ENCODE measurements around the gene RAPGEF1.

RAPGEF1 gene

GRCh38 chr9:131578731-131579504 lies 161.0 kb downstream of the RAPGEF1 start:
- Histone ChIP-seq H3K9me3 (ENCODE audit: insufficient read depth, low read depth, low read length) (no peaks in the 10 kb centered on the region), H3K4me1 (ENCODE audit: insufficient read depth, low read length) (no peaks in the 10 kb centered on the region), H3K27ac (ENCODE audit: low read length) (no peak overlapping the region), H3K27me3 (ENCODE audit: insufficient read depth, low read length) (no peaks in the 10 kb centered on the region), H3K36me3 (ENCODE audit: insufficient read depth, low read depth, low read length) (peaks cover 33% of the 10 kb centered on the region), H3K4me3 (ENCODE audit: low read length) (no peak overlapping the region), H3K9ac (ENCODE audit: low read depth, low read length) (no peak overlapping the region)

DNA sequence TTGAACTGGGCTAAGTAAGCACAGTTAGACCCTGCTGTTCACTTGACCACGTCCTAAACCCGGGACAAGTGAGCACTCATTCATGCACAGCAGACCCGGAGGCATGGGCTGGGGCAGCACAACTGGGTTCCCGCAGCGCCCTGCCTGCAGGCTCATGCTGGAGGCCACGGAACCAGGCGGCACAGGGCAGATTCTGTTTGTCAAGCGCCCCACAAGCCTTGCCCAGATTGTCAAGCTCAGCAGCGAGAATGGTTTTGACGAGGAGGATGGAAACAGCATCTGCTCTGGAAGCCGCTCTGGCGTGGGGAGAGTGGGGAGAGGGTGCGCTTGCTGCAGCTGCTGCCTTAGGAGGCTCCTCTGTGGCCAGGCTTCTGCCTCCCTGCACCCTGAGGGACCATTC lies 161.9 kb downstream of the RAPGEF1 start:
- H3K27ac ChIP-seq (ENCODE audit: low read length): no peak overlapping the region
- no peaks in the 10 kb centered on the region for H3K9me3 ChIP-seq (ENCODE audit: insufficient read depth, low read depth, low read length)
- H3K9ac ChIP-seq (ENCODE audit: low read depth, low read length): no peak overlapping the region
- H3K4me1 ChIP-seq (ENCODE audit: insufficient read depth, low read length): no peaks in the 10 kb centered on the region
- no peak overlapping the region for H3K4me3 ChIP-seq (ENCODE audit: low read length)
- no peaks in the 10 kb centered on the region for H3K27me3 ChIP-seq (ENCODE audit: insufficient read depth, low read length)
- peaks cover 27% of the 10 kb centered on the region for H3K36me3 ChIP-seq (ENCODE audit: insufficient read depth, low read depth, low read length)

DNA sequence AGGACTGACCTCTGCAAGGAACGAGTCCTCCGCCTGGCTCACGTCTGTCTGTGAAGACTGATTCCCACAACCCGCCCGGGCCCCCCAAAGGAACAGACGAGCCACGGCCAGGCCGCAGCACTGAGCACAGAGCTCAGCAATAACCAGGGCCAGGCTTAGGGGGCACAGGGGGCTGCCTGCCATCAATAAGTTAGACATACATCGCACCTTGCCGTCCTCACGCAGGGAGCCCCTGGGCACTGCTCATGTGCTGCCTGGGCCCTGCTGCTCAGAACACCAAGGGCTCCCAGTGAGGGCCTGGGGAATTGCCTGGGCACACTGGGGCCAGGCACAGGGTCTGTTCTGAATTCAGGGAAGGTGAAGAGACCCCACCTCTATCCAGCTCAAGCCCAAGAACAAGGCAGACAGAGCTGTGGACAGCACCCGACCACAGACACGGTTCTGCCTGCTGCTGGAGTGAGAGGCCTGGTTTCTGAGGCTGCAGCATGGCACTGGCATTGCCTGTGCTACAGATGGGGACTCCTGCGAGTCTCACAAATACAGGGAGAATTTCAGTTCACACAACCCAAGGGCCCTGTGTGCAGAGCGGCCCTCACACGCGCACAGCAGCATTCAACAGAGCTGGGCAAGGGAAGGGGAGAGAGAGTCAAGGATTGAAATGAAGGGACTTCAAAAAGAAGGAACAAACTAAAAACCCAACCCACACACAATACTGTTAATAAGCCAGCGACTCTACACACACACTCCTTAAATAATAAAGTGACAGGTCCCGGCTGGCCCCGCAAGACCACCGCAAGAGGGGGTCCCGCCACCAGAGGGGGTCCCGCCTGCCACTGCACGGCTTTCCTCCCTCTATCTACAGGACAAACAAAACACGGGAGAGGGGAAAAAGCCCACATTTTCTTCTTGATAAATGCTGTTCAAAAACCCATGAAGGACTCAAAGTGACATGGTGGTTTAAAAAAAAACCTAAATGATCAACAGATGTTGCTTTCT lies 162.6 kb downstream of the RAPGEF1 start:
- H3K9ac ChIP-seq (ENCODE audit: low read depth, low read length): no peak overlapping the region
- H3K4me1 ChIP-seq (ENCODE audit: insufficient read depth, low read length): no peaks in the 10 kb centered on the region
- H3K9me3 ChIP-seq (ENCODE audit: insufficient read depth, low read depth, low read length): no peaks in the 10 kb centered on the region
- H3K4me3 ChIP-seq (ENCODE audit: low read length): no peak overlapping the region
- peaks cover 21% of the 10 kb centered on the region for H3K36me3 ChIP-seq (ENCODE audit: insufficient read depth, low read depth, low read length)
- no peaks in the 10 kb centered on the region for H3K27me3 ChIP-seq (ENCODE audit: insufficient read depth, low read length)
- no peak overlapping the region for H3K27ac ChIP-seq (ENCODE audit: low read length)

GRCh38 chr9:131575946-131576853 lies 163.7 kb downstream of the RAPGEF1 start:
- Histone ChIP-seq H3K4me3 (ENCODE audit: low read length) (no peak overlapping the region), H3K27me3 (ENCODE audit: insufficient read depth, low read length) (no peaks in the 10 kb centered on the region), H3K36me3 (ENCODE audit: insufficient read depth, low read depth, low read length) (peaks cover 15% of the 10 kb centered on the region), H3K9ac (ENCODE audit: low read depth, low read length) (no peak overlapping the region), H3K9me3 (ENCODE audit: insufficient read depth, low read depth, low read length) (no peaks in the 10 kb centered on the region), H3K27ac (ENCODE audit: low read length) (no peak overlapping the region), H3K4me1 (ENCODE audit: insufficient read depth, low read length) (no peaks in the 10 kb centered on the region)

DNA sequence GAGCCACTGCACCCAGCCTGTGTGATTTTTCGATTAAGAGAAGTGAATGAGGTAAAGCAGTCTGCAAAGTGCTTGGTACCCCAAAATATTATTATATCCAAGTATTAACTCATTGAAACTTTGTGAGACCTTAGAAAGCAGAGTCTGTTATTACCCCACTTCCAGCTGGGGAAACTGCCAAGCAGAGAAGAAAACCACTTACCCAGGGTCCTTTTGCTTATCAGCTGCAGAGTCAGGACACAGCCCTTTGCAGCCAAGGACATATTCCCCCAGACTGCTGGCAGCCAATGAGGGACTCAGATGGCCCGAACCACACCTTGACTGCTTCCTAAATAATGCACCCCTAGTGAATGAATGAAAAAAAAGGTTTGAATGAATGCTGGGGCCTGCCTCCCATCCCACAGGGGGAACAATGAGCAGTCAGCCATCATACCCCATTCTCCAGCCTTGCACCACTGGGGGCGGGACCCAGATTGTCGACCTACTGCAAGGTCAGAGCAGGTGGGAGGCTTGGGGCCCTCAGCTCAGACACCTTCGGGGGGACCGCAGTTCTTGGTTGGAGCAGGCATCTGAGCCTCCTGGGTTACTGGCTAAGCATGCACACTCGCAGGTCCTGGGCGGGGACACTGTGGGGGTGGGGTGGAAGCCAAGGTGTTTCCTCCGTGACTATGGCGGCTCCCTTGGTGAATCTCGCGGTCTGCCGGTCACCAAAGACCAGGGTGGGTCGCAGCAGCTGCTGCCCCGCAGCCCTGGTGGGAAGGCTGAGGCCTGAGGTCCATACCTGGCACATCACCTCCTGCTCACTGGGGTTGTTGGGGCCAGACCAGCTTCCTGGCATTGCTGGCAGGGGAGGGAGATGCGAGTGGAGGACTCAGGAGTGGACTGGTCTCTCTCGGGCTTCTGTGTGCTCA lies 164.9 kb downstream of the RAPGEF1 start:
- Histone ChIP-seq H3K36me3 (ENCODE audit: insufficient read depth, low read depth, low read length) (peaks cover 10% of the 10 kb centered on the region), H3K4me3 (ENCODE audit: low read length) (no peak overlapping the region), H3K9me3 (ENCODE audit: insufficient read depth, low read depth, low read length) (no peaks in the 10 kb centered on the region), H3K27ac (ENCODE audit: low read length) (no peak overlapping the region), H3K4me1 (ENCODE audit: insufficient read depth, low read length) (no peaks in the 10 kb centered on the region), H3K27me3 (ENCODE audit: insufficient read depth, low read length) (no peaks in the 10 kb centered on the region), H3K9ac (ENCODE audit: low read depth, low read length) (no peak overlapping the region)

- no peak overlapping the region for H3K4me3 ChIP-seq (ENCODE audit: low read length)
- H3K27me3 ChIP-seq (ENCODE audit: insufficient read depth, low read length): no peaks in the 10 kb centered on the region
- H3K27ac ChIP-seq (ENCODE audit: low read length): no peak overlapping the region
- H3K9me3 ChIP-seq (ENCODE audit: insufficient read depth, low read depth, low read length): no peaks in the 10 kb centered on the region
- no peaks in the 10 kb centered on the region for H3K4me1 ChIP-seq (ENCODE audit: insufficient read depth, low read length)
- no peaks in the 10 kb centered on the region for H3K36me3 ChIP-seq (ENCODE audit: insufficient read depth, low read depth, low read length)
- no peak overlapping the region for H3K9ac ChIP-seq (ENCODE audit: low read depth, low read length)
Observed at GRCh38 chr9:131567910-131568309, 172.0 kb downstream of the RAPGEF1 start.

DNA sequence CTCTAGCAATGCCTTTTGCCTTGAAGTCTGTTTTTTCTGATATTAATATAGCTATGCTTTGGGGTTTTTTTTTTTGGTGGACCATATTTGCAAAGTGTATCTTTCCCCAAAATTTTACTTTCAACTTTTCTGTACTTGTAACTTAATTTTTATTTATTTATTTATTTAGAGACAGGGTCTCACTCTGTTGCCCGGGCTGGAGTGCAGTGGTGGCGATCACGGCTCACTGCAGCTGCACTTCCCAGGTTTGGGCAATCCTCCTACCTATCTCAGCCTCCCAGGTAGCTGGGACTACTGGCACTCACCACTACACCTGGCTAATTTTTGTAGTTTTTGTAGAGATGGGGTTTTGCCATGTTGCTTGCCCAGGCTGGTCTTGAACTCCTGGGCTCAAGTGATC lies 173.7 kb downstream of the RAPGEF1 start:
- Histone ChIP-seq H3K4me3 (ENCODE audit: low read length) (no peak overlapping the region), H3K9ac (ENCODE audit: low read depth, low read length) (no peak overlapping the region)

DNA sequence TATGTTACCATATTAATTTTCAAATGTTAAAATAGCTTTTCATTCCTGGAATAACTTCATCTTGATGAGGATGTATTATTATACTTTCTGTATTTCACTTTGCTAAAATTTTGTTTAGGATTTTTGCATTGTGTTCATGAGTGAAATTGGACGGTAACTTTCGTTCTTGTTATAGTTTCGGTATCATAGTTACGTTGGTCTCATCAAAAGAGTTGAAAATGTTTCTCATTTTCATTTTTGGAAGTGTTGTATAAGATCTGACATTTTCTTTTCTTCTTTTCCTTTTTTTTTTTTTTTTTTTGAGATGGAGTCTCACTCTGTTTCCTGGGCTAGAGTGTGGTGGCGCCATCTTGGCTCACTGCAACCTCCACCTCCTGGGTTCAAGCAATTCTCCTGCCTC lies 174.5 kb downstream of the RAPGEF1 start:
- H3K9ac ChIP-seq (ENCODE audit: low read depth, low read length): no peak overlapping the region
- H3K9me3 ChIP-seq (ENCODE audit: insufficient read depth, low read depth, low read length): no peaks in the 10 kb centered on the region; the same call in 1 of the 2 replicates
- H3K27ac ChIP-seq (ENCODE audit: low read length): no peak overlapping the region
- no peaks in the 10 kb centered on the region for H3K27me3 ChIP-seq (ENCODE audit: insufficient read depth, low read length)
- H3K4me1 ChIP-seq (ENCODE audit: insufficient read depth, low read length): peaks cover 4% of the 10 kb centered on the region; the same call in 1 of the 2 replicates
- no peak overlapping the region for H3K4me3 ChIP-seq (ENCODE audit: low read length)
- H3K36me3 ChIP-seq (ENCODE audit: insufficient read depth, low read depth, low read length): no peaks in the 10 kb centered on the region

More for the DNA sequence above, 173.7 kb downstream of the RAPGEF1 start:
- Histone ChIP-seq H3K9me3 (ENCODE audit: insufficient read depth, low read depth, low read length) (no peaks in the 10 kb centered on the region), H3K4me1 (ENCODE audit: insufficient read depth, low read length) (peaks cover 4% of the 10 kb centered on the region; the same call in 1 of the 2 replicates), H3K36me3 (ENCODE audit: insufficient read depth, low read depth, low read length) (no peaks in the 10 kb centered on the region), H3K27me3 (ENCODE audit: insufficient read depth, low read length) (no peaks in the 10 kb centered on the region), H3K27ac (ENCODE audit: low read length) (no peak overlapping the region)

GRCh38 chr9:131562032-131562959 lies 177.6 kb downstream of the RAPGEF1 start:
- H3K27me3 ChIP-seq (ENCODE audit: insufficient read depth, low read length): no peaks in the 10 kb centered on the region
- H3K36me3 ChIP-seq (ENCODE audit: insufficient read depth, low read depth, low read length): no peaks in the 10 kb centered on the region
- peaks cover 4% of the 10 kb centered on the region; the same call in 1 of the 2 replicates for H3K4me1 ChIP-seq (ENCODE audit: insufficient read depth, low read length)
- no peak overlapping the region for H3K27ac ChIP-seq (ENCODE audit: low read length)
- no peaks in the 10 kb centered on the region; the same call in 1 of the 2 replicates for H3K9me3 ChIP-seq (ENCODE audit: insufficient read depth, low read depth, low read length)
- no peak overlapping the region for H3K9ac ChIP-seq (ENCODE audit: low read depth, low read length)
- H3K4me3 ChIP-seq (ENCODE audit: low read length): no peak overlapping the region
